GM12872 (cell line): Measurements from ENCODE around the gene GNB3.

ENCODE experiments used
- TF ChIP-seq, protein P1 (sequence below): IDR thresholded peaks from 3 replicates; pipeline ENCODE4 v1.5.1; 2011; ENCODE audit warnings: low read depth, mild to moderate bottlenecking, low read length, moderate library complexity; ENCODE audit not compliant: insufficient read depth

GNB3 gene

DNA sequence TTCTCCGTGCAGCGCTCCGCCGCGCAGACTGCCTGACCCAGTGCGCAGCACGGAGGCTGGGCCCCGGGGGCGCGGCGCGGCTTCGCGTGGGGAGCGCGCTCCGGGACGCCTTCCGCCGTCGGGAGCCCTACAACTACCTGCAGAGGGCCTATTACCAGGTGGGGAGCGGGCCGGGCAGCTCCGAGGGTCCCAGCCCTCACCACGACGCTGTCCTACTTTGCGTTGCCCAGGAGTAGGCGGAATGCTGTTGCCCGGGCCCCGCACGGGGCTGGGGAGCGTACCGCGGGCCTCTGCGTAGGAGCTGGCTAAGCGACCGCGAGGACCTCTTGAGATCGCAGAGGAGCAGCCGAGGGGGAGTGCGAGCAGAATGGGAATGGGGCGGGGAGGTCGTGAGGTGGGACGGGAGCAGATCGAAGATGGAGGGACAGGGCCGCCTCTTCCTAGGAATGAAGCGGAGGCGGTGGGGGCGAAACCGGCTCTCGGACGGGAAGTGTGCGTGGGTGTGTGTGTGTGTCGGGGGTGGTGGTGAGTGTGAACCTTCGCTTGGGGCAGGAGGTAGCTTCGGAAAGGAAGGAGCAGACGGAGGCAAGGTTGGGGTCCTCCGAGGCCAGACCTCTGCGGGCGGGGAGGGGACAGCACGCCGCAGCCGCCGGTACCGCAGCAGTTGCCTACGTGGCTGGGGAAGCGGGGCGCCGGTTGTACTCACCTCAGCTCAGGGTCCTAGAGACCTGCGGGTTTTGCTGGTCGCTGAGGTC lies 11.8 kb upstream of the GNB3 start:
- TF ChIP-seq, protein P1, sequence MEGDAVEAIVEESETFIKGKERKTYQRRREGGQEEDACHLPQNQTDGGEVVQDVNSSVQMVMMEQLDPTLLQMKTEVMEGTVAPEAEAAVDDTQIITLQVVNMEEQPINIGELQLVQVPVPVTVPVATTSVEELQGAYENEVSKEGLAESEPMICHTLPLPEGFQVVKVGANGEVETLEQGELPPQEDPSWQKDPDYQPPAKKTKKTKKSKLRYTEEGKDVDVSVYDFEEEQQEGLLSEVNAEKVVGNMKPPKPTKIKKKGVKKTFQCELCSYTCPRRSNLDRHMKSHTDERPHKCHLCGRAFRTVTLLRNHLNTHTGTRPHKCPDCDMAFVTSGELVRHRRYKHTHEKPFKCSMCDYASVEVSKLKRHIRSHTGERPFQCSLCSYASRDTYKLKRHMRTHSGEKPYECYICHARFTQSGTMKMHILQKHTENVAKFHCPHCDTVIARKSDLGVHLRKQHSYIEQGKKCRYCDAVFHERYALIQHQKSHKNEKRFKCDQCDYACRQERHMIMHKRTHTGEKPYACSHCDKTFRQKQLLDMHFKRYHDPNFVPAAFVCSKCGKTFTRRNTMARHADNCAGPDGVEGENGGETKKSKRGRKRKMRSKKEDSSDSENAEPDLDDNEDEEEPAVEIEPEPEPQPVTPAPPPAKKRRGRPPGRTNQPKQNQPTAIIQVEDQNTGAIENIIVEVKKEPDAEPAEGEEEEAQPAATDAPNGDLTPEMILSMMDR = no peak

DNA sequence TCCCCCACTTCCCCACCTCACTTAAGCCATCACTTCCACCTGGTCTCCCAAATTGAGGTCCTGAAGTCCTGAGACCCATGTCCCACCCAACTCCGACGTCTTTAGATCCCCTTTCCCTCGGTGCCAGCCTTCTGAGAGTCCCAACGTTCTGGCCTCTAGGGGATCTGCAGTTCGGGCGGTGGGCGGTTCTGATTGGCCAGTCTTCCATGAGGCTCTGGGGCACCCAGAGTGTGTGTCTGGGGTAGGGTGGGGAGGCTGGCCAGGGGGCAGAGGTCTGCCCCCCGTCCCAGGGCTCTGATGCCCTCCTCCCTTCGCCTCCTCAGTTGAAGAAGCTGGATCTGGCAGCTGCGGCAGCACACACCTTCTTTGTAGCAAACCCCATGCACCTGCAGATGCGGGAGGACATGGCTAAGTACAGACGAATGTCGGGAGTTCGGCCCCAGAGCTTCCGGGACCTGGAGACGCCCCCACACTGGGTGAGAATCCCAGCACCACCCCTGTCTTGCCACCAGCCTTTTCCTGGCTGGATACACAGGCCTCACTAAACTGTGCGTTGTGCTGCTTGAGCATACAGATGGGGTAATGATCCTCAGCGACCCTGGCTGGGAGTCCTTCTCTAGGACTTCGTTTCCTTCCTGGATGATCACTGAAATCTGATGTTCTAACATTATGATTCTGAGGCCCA lies 11.0 kb upstream of the GNB3 start:
- TF ChIP-seq, protein P1 = no peak

- TF ChIP-seq, protein P1 = no peak
Observed at GRCh38 chr12:6830286-6830890, 10.3 kb upstream of the GNB3 start.

DNA sequence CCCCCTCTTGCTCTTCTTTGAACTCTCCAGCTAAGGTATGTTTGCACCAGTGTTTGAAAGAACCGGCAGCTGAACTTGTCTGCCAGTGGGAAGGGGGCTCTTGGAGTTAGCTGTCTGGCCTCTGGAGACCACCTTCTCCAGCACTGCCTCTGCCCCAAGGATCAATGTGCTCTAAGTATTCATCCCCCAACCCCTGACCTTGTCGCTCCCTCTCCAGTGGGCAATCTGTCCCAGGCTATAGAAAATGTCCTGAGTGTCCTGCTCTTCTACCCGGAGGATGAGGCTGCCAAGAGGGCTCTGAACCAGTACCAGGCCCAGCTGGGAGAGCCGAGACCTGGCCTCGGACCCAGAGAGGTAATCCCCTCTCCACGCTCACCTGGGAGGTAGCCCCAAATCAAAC lies 9.7 kb upstream of the GNB3 start:
- TF ChIP-seq, protein P1 = no peak

- TF ChIP-seq, protein P1 = no peak
Observed at GRCh38 chr12:6831450-6831995, 9.2 kb upstream of the GNB3 start.

DNA sequence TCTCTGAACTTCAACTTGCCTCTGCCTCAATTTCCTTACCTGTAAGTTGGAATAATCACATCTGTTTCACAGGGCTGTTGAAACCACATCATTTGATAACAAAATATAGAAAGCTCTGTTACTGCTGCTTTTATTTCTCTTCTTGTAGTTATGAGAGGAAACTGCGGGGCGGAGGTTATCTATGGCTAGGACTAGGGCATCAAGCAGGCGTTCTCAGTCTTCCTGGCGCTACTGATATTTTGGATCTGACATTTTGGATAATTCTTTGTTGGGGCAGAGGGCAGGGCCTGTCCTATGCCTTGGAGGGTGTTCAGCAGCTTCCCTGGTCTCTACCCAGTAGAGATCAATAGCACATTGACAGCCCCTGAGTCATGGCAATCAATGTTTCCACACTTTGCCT lies 8.6 kb upstream of the GNB3 start:
- TF ChIP-seq, protein P1 = no peak

GRCh38 chr12:6833189-6833890 lies 7.4 kb upstream of the GNB3 start:
- TF ChIP-seq, protein P1 = no peak
